NCI-H524 (cell line): Measurements from ENCODE around the gene C2.

Experiments
- DNase-seq, 2 experiments: peaks; one replicate each; lab custom pipeline; 2025; lab: John Stamatoyannopoulos, UW

C2 gene

GRCh38 chr6:31927242-31927862, at the start of gene C2:
C2 (plus strand) TSS chr6:31927717; CDS start chr6:31927753, 36 bp downstream.
- DNase-seq = no peak

DNA sequence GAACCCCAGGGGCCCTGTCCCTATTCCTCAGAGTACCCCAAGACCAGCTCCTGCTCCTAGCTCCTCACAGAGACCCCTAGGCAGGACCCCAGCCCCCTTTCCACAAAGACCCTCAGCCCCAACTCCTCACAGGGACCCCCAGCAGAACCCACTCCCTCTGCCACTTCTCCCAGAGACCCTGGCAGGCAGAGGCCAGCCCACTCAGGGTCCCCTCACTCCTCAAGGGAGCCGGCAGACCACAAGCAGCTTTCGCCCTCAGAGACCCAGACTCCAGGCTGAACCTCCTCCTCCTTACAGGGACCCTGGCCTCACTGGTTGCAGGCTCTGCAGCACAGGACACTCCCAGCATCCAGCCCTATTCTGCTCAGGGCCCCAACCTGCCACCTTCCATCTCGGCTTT, 49.3 kb upstream of the C2 start:
- DNase-seq = no peak

DNA sequence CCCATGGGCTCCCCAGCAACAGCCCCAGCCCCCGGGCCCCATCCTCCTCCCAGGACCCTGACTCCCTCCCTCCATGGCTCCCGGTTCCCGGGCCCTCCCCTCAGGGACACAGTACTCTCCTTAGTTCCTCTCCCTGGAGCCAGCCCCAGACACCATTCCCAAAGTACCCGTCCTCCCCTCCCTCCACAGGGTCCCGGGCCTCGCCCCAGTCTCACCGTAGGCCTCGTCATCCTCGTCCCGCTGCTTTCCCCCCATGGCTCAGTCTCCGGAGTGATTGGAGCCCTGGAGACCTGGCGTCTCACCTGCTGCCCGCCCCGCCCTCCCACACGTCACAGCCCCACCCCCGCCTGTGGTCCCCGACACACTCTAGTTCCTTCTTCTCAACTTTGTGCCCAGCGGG, 48.8 kb upstream of the C2 start, which contains the start of gene SLC44A4:
Gene SLC44A4 (minus strand): TSS at position 272 of the 400 bp plus-strand sequence. CDS start 17 bp downstream, at position 255.
- DNase-seq = no peak

GRCh38 chr6:31879143-31879542, 48.4 kb upstream of the C2 start:
- no peak for DNase-seq

DNA sequence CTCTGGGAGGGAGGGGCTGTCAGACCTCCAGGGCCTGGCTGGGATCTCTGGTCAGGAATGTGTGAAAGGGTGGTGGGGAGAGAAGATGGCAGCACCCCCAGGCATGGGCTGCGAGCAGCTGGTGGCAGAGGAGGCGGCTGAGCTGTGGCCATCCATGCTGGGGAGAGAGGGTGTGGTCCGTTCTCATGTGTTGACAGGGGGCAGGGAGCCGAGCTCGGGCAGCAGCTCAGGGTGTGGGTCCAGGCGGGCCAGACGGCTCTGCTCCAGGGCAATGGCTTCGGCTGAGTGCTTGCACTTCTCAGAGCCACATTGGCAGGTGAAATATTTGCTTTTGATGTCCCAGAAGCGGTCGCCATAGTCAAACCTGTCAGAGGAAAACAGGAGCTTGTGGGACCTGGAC, 47.6 kb upstream of the C2 start:
- no peak for DNase-seq

DNA sequence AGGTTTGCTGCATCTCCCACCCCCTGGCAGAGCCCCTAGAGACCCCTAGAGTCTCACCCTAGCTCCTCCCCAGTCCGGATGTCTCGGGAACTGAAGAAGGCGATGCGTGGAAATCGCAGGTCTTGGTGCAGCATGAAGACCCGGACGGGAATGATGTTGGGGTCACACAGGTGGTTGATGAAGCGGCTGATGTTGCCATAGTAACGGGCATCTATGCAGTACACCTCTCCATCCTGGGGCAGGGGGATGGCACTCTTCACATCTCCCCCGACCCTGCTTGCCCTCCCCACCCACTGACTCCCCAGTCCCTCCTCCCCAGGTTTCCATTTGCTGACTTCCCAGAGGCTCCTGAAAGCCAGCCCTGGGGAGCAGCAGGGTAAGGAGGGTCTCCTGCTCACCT, 46.9 kb upstream of the C2 start:
- DNase-seq = no peak

- no peak for DNase-seq
Measured at GRCh38 chr6:31881136-31881859, 46.2 kb upstream of the C2 start.

- DNase-seq = peak; percentile 24 to 71
Measured at GRCh38 chr6:31882344-31882743, 45.2 kb upstream of the C2 start.

GRCh38 chr6:31883676-31884075, 43.8 kb upstream of the C2 start:
- no peak for DNase-seq

GRCh38 chr6:31884528-31885035, 42.9 kb upstream of the C2 start:
- no peak for DNase-seq

GRCh38 chr6:31886541-31886991, 41.0 kb upstream of the C2 start:
- no peak for DNase-seq

- no peak for DNase-seq
Measured at GRCh38 chr6:31887173-31888007, 40.1 kb upstream of the C2 start.

DNA sequence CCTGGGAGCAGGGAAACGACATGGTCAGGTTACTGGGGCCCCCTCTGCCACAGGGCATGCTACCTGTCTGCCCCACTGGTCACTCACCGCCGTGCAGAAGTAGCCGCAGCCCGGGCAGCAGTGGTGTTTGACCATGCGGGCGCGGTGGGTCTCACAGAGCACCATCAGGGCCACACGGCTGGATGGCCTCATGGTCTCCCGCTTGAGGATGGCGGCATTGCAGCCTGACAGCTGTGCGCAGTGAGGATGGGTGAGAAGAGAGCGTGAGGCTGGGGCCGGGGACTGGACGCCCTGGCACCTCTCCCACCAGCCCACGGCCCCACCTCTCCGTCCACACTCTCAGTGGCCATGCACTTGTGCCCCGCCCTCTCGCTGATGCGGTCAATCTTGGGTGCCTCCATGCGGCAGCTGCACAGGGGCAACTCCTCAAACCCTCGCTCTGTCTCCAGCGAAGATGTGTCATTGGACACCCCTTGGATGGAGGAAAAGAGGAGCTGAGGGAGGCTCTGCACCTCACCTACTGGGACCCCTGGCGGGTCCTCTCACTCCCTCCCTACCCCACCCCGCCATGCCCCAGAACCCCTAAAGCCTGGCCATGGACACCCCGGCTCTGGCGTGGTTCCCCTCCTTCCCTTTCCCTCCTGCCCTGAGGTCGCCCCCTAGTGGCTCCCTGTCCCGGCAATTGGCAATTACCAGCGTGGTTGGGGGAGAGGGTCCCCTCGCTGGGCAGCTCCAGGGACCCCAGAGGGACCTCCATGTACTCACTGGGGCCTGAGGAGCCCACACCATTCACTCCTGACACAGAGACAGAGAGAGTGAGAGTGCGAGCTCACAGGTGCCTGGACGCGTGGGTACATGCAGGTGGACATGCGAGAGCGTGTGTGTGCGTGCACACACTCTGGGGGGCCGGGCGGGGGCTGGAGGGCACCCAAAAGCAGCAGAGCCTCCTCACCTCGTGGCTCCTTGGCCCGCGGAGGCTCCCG, 39.0 kb upstream of the C2 start:
- peak in 1 of 2 experiments; percentile 8 for DNase-seq

DNA sequence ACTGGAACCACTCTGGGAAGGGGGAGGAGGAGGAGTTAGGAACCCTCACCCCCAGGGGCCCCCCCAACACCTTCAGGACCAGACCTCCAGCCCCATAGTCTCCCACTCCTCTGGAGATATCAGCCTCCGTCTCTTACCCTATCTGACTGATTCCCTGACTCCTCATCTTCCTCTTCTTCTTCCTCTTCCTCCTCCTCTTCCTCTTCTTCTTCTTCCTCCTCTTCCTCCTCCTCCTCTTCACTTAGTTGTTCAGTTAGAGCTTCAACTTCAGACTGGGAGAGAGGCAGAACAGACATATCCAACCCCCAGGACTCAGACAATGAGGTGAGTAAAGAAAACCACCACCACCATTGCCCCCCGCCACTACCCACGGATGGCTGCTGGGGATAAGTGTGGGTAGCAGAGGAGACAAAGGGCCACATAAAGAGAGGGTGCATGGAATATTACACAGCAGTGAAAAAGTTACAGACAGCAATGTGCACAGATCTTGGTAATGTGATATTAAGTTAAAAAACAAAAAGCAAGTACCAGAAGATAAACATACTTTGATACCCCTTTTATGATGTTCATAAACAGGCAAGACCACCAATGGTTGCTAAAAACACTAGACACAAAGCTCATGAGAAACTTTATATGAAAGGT, 38.1 kb upstream of the C2 start:
- no peak for DNase-seq

DNA sequence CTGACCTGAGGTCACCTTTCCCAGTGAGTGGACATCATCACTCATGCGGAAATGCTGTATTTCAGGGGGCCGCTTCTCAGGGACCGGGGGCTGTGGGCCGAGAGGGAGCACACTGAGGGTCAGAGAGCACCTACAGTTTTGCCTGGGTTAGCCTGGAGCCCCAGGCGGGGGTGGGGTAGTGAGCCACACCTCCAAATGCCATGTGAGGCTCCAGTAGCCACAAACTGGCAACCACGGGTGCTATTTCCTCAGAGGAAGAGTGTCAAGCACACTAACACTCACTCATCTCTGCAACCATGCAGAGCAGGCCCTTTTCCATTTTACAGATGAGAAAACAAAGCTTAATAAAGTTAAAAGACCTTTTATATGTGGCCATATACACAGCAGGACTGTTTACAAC, 34.7 kb upstream of the C2 start:
- DNase-seq = no peak

GRCh38 chr6:31896493-31896855, 31.0 kb upstream of the C2 start:
- DNase-seq = no peak

DNA sequence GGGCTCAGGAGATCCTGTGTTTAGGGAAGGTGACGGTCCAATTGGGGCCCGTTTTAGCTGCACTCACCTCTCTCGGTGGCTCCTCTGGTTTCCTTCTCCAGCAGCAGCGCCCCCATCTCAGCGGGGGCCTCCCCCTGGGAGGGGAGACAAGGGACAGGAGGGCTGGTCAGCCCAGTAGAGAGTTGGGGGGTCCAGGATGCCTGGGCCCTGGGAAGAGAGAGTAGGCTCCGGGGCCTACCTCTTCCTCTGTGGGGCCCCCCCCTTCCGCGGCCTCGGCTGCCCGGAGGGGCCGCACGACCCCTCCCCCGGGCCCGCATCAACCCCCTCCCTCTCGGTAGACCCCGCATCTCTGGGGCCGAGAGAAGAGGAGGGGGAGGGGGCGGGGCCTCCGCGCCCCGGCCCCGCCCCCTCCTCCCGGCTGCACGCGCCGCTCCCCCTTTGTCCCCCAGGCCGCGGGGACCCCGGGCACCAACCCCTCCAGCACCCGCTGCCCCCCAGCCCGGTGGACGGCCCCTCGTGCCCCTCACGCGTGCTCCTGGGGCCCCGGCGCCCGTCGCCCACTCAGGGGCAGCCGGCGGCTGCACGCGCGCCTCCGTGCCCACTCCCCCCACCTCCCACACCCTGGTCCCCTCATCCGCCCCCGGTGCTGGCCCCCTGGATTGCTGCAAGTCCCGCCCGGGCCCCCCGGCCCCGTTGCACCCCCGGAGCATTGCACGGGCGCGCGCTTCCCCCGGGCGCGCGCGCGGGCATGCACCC, 30.5 kb upstream of the C2 start:
- DNase-seq = peak in 1 of 2 experiments; percentile 47

DNA sequence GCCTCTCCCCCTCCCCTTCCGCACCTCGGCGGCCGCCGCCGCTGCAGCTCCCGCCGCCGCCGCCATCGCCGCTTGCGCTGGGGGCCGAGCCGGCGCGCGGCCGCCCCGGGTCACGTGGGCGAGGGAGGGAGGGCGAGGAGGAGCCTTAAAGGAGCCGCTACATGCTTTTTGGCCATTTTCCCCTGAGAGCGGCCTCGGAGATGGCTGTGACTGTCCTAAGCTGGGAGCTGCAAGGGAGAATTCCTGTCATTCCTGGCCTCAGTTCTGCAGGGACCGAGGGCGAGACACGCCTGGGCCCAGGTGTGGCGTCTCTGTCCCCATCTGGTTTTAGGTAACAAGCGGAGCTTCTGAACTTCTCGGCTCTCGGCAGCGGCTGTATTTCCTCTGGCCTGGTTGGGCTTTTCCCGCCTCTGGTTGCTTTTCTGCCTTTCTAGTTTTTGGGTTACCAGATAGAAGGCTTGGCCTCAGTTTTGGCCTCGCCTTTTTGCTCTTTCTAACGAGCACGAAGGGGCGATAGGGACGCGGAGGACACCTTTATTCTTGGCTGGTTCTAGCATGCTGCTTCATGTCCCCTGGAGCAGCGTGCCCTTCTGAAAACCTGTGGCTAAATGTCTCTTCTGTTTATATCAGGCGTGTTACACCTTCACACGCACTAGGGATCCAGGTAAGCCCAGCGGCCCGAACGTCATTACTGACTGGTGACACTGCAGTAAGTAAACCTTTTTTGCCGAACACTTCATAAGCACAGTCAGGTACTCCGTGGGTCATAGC, 29.7 kb upstream of the C2 start, which contains the start of gene EHMT2:
Gene EHMT2 (minus strand): TSS at position 87 of the 771 bp plus-strand sequence. CDS start 21 bp downstream, at position 66.
- peak; percentile 41 to 77 for DNase-seq

GRCh38 chr6:31898383-31899011, 29.0 kb upstream of the C2 start:
- DNase-seq = peak in 1 of 2 experiments; percentile 57
